NCI-H460 (cell line): ENCODE results near the gene YWHAG. TPM values are rescaled to one million over a fixed set of nuclear protein-coding genes. Genes with fewer than 3 reads are reported as not detected.
"Not testable (repeated sequence)": the region's sequence is repeated elsewhere in the genome, so short reads cannot be mapped to it uniquely, and the experiment has no call there.

ENCODE experiments used
- DNase-seq: peaks from one replicate; pipeline ENCODE4 v3.0.0-alpha.2; 2016; ENCODE audit warnings: low read depth; ENCODE audit errors: extremely low read depth
- total RNA-seq: library from RNA; depleted of rRNA; stranded (reverse); fragments of >200 nt; shearing (Covaris generic); gene quantifications from 2 replicates; pipeline ENCODE4 v1.2.3, GENCODE V29; 2014

The YWHAG gene
- total RNA-seq, 1 experiment from 2014 or later: 167 TPM

- DNase-seq: peak; percentile 76
These were observed 56.2 kb downstream of the YWHAG start, which contains the start of gene HSPB1 for GRCh38 chr7:76302347-76303201. TSS of gene HSPB1 (plus strand) at chr7:76302673. CDS start at chr7:76302713, 40 bp downstream.

DNA sequence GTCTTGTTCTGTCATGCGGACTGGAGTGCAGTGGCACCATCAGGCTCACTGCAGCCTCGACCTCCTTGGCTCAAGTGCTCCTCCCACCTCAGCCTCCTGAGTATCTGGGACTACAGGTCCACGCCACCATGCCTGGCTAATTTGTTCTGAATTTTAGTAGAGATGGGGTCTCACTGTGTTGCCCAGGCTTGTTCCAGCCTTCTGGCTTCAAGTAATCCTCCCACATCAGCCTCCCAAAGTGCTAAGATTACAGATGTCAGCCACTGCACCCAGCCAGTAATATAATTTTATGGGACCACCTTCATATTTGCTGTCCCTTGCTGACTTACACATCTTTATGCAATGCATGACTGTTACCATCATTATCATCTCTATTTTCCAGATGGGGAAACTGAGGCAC lies 57.8 kb downstream of the YWHAG start:
- DNase-seq: no peak

GRCh38 chr7:76300166-76300731 lies 58.5 kb downstream of the YWHAG start:
- DNase-seq: no peak

DNA sequence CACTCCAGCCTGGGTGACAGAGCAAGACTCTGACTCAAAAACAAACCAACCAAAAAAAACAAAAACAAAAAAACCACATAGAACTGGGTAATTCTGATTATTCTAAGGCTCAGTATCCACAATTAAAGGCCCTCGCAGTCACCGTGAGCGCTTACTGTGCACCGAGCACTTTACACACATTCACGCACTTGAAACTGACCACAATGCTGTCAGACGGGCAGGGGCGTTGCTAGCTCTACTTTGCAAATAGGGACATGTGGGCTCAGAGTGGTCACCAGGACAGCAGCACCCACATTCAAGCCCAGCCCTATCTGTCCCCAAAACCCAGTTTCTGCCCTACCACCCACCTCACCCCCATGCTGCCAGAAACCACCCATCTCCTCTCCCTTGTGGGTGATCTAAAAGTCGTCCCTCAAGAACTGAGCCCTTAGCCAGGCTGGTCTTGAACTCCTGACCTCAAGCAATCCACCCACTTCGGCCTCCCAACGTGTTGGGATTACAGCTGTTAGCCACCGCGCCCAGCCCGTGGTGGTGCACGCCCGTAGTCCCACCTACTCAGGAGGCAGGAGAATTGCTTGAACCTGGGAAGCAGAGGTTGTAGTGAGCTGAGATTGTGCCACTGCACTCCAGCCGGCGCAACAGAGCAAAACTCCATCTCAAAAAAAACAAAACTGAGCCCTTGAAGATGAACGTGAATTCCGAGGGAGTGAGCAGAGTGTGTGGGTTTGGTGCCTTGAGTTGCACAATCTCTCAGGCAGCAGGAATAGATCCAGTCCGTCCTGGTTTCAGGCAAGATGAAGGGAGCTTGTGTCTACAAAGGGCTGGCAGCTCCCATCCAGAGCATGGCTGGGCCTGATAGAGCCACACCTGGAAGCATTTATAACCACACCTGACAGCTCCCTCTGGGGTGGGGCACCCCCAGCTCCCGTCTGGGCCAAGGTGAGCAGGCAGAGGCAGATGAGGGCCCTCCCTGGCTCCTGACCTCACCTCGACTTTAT lies 61.7 kb downstream of the YWHAG start:
- no peak for DNase-seq

DNA sequence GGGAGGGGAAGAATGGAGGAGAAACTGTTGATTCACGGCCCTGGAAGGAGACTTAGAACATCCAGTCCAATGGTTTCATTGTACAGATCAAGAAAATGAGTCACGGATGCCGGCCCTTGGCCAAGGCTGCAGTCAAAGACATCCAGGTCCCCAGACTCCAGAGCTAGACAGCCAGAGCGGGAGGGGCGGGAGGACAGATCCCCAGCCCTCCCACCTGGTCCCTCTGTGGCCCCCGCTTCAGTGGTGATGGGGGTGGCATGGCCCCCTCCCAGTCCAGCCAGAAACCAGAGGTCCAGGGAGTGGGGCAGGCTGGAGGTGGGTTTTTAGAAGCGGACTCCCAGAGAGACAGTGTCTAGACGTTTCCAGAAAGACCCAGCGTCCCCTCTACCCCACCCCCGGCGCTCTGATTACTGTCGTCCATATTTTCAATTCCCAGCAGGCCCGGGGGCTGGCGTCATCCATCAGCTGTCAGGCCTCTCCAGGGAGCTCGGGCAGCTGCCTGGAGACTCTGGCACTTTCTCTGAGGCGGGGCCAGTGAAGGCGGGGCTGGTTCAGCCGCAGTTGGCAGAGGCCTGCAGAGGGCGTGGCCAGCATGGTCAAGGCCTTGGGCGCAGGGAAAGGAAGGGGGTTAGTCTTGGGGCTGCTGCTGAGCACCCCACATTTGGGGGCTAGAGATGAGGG lies 64.3 kb downstream of the YWHAG start:
- DNase-seq: peak; percentile 94

GRCh38 chr7:76293407-76293901 lies 65.3 kb downstream of the YWHAG start:
- no peak for DNase-seq

- not testable (repeated sequence) for DNase-seq
These were observed 65.9 kb downstream of the YWHAG start for GRCh38 chr7:76292911-76293310.

DNA sequence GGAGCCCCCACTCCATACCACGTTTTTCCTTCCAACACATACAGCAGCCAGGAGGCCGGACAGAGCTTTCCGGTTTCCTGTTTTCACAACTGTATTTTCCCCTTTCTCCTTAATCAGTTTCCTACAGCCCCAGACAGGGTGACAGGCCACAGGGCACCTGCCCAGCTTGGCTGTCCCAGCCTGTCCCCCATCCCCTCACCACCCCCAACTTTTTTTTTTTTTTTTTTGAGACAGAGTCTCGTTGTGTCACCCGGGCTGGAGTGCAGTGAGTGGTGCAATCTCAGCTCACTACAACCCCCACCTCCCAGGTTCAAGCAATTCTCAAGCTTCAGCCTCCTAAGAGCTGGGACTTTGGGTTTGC lies 66.6 kb downstream of the YWHAG start:
- no peak for DNase-seq

GRCh38 chr7:76291351-76292212 lies 67.2 kb downstream of the YWHAG start:
- peak; percentile 94 for DNase-seq

- not testable (repeated sequence) for DNase-seq
These were observed 67.9 kb downstream of the YWHAG start for GRCh38 chr7:76290847-76291350.

- DNase-seq: no peak
These were observed 71.9 kb downstream of the YWHAG start for GRCh38 chr7:76286842-76287403.

- DNase-seq: no peak
These were observed 73.0 kb downstream of the YWHAG start for GRCh38 chr7:76285604-76286374.

- DNase-seq: no peak
These were observed 75.3 kb downstream of the YWHAG start for GRCh38 chr7:76283254-76284159.

DNA sequence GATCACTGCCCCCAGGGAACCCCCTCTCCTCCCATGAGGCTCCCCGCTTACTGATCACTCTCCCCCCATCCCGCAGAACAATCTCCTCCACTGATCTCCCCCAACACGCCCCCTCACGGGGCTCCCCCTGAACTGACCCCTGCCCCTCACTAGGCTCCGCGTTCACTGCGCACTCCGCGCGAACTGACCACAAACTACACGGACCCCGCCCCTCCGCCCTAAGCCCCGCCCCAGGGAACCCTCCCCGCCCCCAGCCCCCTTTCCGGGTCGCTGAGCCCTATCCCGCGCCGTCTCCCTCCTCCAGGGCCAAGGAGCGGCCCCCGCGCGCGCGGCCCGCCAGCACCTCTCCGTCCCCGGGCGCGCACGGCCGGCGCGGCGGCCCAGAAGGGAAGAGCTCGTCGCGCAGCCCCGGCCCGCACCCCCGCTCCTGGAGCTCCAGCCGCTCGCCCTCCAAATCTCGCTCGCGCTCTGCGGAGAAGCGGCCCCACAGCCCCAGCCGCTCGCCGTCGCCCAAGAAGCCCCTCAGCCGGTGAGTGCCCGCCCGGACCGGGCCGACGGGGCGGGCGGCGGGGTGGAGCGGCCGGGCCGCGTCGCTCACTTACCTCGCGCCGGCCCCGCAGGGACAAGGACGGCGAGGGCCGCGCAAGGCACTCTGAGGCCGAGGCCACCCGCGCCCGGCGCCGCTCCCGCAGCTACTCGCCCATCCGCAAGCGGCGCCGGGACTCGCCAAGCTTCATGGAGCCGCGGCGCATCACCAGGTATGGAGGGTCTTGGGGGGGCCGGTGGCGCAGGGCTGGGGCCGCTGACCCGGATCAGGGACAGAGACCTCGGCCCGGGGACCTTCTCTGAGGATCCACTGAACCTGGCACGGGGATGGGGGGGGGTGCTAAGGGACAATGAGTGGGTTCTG lies 76.2 kb downstream of the YWHAG start:
- no peak for DNase-seq

DNA sequence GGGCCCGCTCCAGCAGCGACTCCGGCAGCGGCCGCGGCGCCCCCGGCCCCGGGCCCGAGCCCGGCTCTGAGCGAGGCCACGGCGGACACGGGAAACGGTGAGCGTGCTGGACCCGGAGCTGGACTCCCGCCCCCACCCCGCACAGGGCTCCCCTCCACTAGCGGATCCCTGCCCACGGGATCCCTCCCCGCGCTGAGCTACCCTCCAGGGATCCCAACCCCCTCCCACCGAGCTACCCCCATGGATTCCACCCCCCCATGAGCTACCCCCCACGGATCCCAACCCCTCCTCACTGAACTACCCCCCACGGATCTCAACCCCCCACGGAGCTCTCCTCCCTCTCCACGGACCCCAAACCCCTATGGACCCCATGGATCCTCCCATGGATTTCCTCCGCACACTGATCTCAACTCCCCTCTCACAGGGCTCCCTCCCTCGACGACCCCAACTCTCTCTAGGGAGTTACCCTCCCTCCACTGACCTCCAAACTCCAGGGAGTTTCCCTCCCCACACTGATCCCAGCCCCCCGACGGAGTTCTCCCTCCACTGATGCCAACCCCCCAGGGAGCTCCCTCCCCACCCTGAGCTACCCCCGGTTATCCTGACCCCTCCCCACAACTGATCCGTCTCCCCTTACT lies 77.0 kb downstream of the YWHAG start:
- DNase-seq: no peak
